ENCODE measurements around the gene FGD3. TPM values are rescaled to one million over a fixed set of nuclear protein-coding genes. Genes with fewer than 3 reads are reported as not detected.

FGD3 gene
- total and polyA plus RNA-seq, 4 donors: 1.6 to 6.2 (median 3.6) TPM

- no peak overlapping the region for H3K9ac ChIP-seq (ENCODE audit: low read depth in 1 of 2, low read length in 2 of 2)
- H3K27me3 ChIP-seq (ENCODE audit: control insufficient read depth in 4 of 4, insufficient read depth in 4 of 4, low read length in 3 of 4): no peaks in the 10 kb centered on the region
- TF ChIP-seq YY1 (IDR thresholded peaks at IDR 0.05) (no peak), HNF4A (conservative IDR thresholded peaks at IDR 0.05) (no peak), HNF4G (IDR thresholded peaks at IDR 0.05) (no peak), ATF3 (IDR thresholded peaks at IDR 0.05) (no peak), JUND (IDR thresholded peaks at IDR 0.05) (no peak), NR2F2 (IDR thresholded peaks at IDR 0.05) (no peak), SP1 (IDR thresholded peaks at IDR 0.05) (no peak), FOXA2 (IDR thresholded peaks at IDR 0.05) (no peak), EGR1 (IDR thresholded peaks at IDR 0.05; ENCODE audit: low read depth in 2 of 2) (no peak)
- TF ChIP-seq, protein P1, sequence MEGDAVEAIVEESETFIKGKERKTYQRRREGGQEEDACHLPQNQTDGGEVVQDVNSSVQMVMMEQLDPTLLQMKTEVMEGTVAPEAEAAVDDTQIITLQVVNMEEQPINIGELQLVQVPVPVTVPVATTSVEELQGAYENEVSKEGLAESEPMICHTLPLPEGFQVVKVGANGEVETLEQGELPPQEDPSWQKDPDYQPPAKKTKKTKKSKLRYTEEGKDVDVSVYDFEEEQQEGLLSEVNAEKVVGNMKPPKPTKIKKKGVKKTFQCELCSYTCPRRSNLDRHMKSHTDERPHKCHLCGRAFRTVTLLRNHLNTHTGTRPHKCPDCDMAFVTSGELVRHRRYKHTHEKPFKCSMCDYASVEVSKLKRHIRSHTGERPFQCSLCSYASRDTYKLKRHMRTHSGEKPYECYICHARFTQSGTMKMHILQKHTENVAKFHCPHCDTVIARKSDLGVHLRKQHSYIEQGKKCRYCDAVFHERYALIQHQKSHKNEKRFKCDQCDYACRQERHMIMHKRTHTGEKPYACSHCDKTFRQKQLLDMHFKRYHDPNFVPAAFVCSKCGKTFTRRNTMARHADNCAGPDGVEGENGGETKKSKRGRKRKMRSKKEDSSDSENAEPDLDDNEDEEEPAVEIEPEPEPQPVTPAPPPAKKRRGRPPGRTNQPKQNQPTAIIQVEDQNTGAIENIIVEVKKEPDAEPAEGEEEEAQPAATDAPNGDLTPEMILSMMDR (IDR thresholded peaks at IDR 0.05; ENCODE audit: low read depth, low read length, missing input control): no peak
- no peaks in the 10 kb centered on the region for H3K9me3 ChIP-seq (ENCODE audit: control insufficient read depth in 4 of 4, low read length in 3 of 4)
- 88% methylated on average over 12 of the region's 12 CpGs for WGBS
- no peak overlapping the region for H3K4me3 ChIP-seq (ENCODE audit: low read depth in 1 of 3, low read length in 3 of 3)
- no peak overlapping the region for H3K27ac ChIP-seq (ENCODE audit: low read depth in 1 of 2, low read length in 2 of 2)
- peaks cover 0 to 7% (median 4%) of the 10 kb centered on the region in 4 donors for H3K4me1 ChIP-seq (ENCODE audit: control insufficient read depth in 4 of 4, insufficient read depth in 4 of 4, low read length in 3 of 4)
- H3K36me3 ChIP-seq (ENCODE audit: control insufficient read depth in 4 of 4, insufficient read depth in 3 of 4, low read depth in 1 of 4, low read length in 3 of 4): peaks cover 0 to 2% (median 0%) of the 10 kb centered on the region in 4 donors
- DNase-seq (ENCODE audit: low spot score): no peak
Measured at GRCh38 chr9:93007529-93008058, 60.3 kb downstream of the FGD3 start.

DNA sequence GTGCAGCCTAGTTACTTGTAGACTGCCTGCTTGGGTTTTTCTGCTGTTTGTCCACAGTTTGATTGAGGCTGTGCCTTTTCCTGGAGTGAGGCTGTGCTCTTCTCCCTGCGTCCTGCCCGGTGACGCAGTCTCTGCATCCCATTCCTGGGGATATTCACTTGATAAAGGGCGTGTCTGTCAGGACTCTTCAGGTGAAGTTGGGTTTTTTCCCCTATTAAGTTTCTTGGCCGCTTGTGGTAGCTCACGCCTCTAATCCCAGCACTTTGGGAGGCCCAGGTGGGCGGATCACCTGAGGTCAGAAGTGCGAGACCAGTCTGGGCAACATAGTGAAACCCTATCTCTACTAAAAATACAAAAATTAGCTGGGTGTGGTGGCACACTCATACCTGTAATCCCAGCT lies 61.1 kb downstream of the FGD3 start:
- Histone ChIP-seq H3K9ac (ENCODE audit: low read depth in 1 of 2, low read length in 2 of 2) (no peak overlapping the region), H3K9me3 (ENCODE audit: control insufficient read depth in 4 of 4, low read length in 3 of 4) (no peaks in the 10 kb centered on the region), H3K27ac (ENCODE audit: low read depth in 1 of 2, low read length in 2 of 2) (no peak overlapping the region), H3K4me1 (ENCODE audit: control insufficient read depth in 4 of 4, insufficient read depth in 4 of 4, low read length in 3 of 4) (peaks cover 0 to 7% (median 4%) of the 10 kb centered on the region in 4 donors), H3K4me3 (ENCODE audit: low read depth in 1 of 3, low read length in 3 of 3) (no peak overlapping the region), H3K36me3 (ENCODE audit: control insufficient read depth in 4 of 4, insufficient read depth in 3 of 4, low read depth in 1 of 4, low read length in 3 of 4) (peaks cover 0 to 2% (median 0%) of the 10 kb centered on the region in 4 donors), H3K27me3 (ENCODE audit: control insufficient read depth in 4 of 4, insufficient read depth in 4 of 4, low read length in 3 of 4) (no peaks in the 10 kb centered on the region)
- DNase-seq (ENCODE audit: low spot score): no peak
- TF ChIP-seq FOXA1 (IDR thresholded peaks at IDR 0.05): no peak
- TF ChIP-seq ATF3 (IDR thresholded peaks at IDR 0.05): no peak
- no peak for TF ChIP-seq NR2F2 (IDR thresholded peaks at IDR 0.05)
- TF ChIP-seq, protein P2, sequence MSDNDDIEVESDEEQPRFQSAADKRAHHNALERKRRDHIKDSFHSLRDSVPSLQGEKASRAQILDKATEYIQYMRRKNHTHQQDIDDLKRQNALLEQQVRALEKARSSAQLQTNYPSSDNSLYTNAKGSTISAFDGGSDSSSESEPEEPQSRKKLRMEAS (IDR thresholded peaks at IDR 0.05): no peak
- no peak for TF ChIP-seq ZBTB33 (IDR thresholded peaks at IDR 0.05)
- TF ChIP-seq FOXA2 (IDR thresholded peaks at IDR 0.05): no peak
- TF ChIP-seq HNF4A (conservative IDR thresholded peaks at IDR 0.05): no peak
- TF ChIP-seq JUND (IDR thresholded peaks at IDR 0.05): no peak
- TF ChIP-seq EGR1 (IDR thresholded peaks at IDR 0.05; ENCODE audit: low read depth in 2 of 2): no peak
- no peak for TF ChIP-seq TAF1 (conservative IDR thresholded peaks at IDR 0.05)
- TF ChIP-seq, protein P1 (IDR thresholded peaks at IDR 0.05; ENCODE audit: low read depth, low read length, missing input control): no peak
- TF ChIP-seq GABPA (IDR thresholded peaks at IDR 0.05 in 1 of 2, conservative IDR thresholded peaks at IDR 0.05 in 1 of 2): no peak
- TF ChIP-seq RAD21 (IDR thresholded peaks at IDR 0.05): no peak
- no peak for TF ChIP-seq SP1 (IDR thresholded peaks at IDR 0.05)
- no peak for TF ChIP-seq YY1 (IDR thresholded peaks at IDR 0.05)
- WGBS: 96% methylated on average over 8 of the region's 8 CpGs

Measured in liver (tissue), 9 donors.